GM12892 (cell line): ENCODE results near the gene OXA1L.

ENCODE experiments used
- POLR2A ChIP-seq: IDR thresholded peaks from 2 replicates; pipeline ENCODE4 v1.6.1; 2011; ENCODE audit warnings: low read depth, low read length, control low read depth
- POLR2AphosphoS5 ChIP-seq: IDR thresholded peaks from 2 replicates; pipeline ENCODE4 v1.6.1; 2011; ENCODE audit warnings: low read depth, low read length, control low read depth
- TAF1 ChIP-seq: IDR thresholded peaks from 2 replicates; pipeline ENCODE4 v1.6.1; 2011; ENCODE audit warnings: low read depth, mild to moderate bottlenecking, control low read depth, low read length, borderline replicate concordance

DNA sequence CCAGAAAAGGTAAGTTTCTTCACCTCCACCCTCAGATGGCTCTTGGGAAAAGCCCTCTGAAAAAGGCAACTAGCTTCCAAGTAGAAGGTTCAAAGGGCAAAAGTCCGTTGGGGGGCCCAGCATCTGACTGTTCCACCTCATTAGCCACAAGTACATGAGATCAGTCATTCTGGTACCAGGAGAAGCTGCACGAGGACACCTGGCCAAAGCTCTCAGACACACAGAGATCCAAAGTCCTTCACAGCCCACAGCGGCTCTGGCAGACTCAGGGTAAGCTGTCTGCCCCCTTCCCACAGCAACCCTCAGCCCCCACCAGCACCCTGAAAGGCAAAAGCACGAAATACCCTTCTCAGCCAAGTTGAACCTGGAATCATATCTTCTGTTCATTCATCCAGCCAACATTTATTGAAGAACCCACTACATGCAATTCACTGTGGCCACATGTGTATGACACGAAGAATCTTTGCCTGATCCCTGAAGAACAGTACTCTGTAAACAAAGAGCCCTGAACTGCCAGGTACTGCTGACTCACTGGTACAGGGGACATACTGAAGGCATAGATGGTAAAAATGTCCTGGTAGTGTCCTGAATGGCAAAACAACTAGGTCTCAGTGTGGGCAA is 29.7 kb downstream of the OXA1L start:
- TF ChIP-seq POLR2A (peak; percentile 70), POLR2AphosphoS5 (peak; percentile 81), TAF1 (0 out of 2 replicates have a peak, but pooled peaks have one; percentile 38)
